Neuronal stem cell (in vitro differentiated cells): ENCODE results near the gene ABHD15.

Experiments used
- DNase-seq: peaks from one replicate; pipeline ENCODE4 v3.0.0-alpha.2; 2013; ENCODE audit warnings: low spot score
- H2AFZ ChIP-seq: one replicate; pipeline ENCODE4 v1.6.1; 2013; ENCODE audit warnings: mild to moderate bottlenecking, low read length, inconsistent platforms
- H2AK5ac ChIP-seq: 2 replicates; pipeline ENCODE4 v1.6.1; 2013; ENCODE audit warnings: low read depth, mild to moderate bottlenecking, inconsistent platforms, low read length, moderate library complexity, mixed read lengths
- H2BK120ac ChIP-seq: 2 replicates; pipeline ENCODE4 v1.6.1; 2013; ENCODE audit warnings: low read depth, mild to moderate bottlenecking, inconsistent platforms, low read length, moderate library complexity, mixed read lengths
- H2BK12ac ChIP-seq: one replicate; pipeline ENCODE4 v1.6.1; 2013; ENCODE audit warnings: low read length, inconsistent platforms
- H2BK15ac ChIP-seq: 2 replicates; pipeline ENCODE4 v1.6.1; 2013; ENCODE audit warnings: mild to moderate bottlenecking, low read length, inconsistent platforms, mixed read lengths
- H2BK5ac ChIP-seq: one replicate; pipeline ENCODE4 v1.6.1; 2013; ENCODE audit warnings: inconsistent platforms, mild to moderate bottlenecking, low read length, moderate library complexity
- H3K14ac ChIP-seq: one replicate; pipeline ENCODE4 v1.6.1; 2013; ENCODE audit warnings: low read length, inconsistent platforms
- H3K18ac ChIP-seq: 2 replicates; pipeline ENCODE4 v1.6.1; 2013; ENCODE audit warnings: low read length, inconsistent platforms
- H3K23ac ChIP-seq: 2 replicates; pipeline ENCODE4 v1.6.1; 2013; ENCODE audit warnings: low read depth, mild to moderate bottlenecking, mixed read lengths, low read length, inconsistent platforms; ENCODE audit not compliant: poor library complexity
- H3K27ac ChIP-seq: replicated peaks from 3 replicates; pipeline ENCODE4 v1.5.1; 2013; ENCODE audit warnings: low read length, inconsistent platforms
- H3K27me3 ChIP-seq, 3 experiments: 2 replicates each; pipeline ENCODE4 v1.6.1; 2013; ENCODE audit warnings: low read length in 3 of 3, mild to moderate bottlenecking in 2 of 3, inconsistent platforms in 1 of 3, low read depth in 1 of 3, mixed read lengths in 1 of 3, moderate library complexity in 1 of 3; ENCODE audit not compliant: control insufficient read depth in 3 of 3, insufficient read depth in 3 of 3
- H3K36me3 ChIP-seq, 2 donors: replicated peaks in 1 of 2; 2 replicates each; pipeline ENCODE4 v1.6.1; 2013; ENCODE audit warnings: low read length in 2 of 2; ENCODE audit not compliant: control insufficient read depth in 2 of 2, insufficient read depth in 2 of 2
- H3K4ac ChIP-seq: 2 replicates; pipeline ENCODE4 v1.6.1; 2013; ENCODE audit warnings: inconsistent platforms, mild to moderate bottlenecking, low read length, moderate library complexity
- H3K4me1 ChIP-seq, 2 donors: 1 replicate in 1 of 2; 2 replicates in 1 of 2; pipeline ENCODE4 v1.6.1; 2013; ENCODE audit warnings: low read length in 2 of 2, low read depth in 1 of 2; ENCODE audit not compliant: control insufficient read depth in 2 of 2, insufficient read depth in 1 of 2
- H3K4me2 ChIP-seq: one replicate; pipeline ENCODE4 v1.6.1; 2013; ENCODE audit warnings: mild to moderate bottlenecking, low read length, inconsistent platforms; ENCODE audit not compliant: insufficient read depth, poor library complexity, severe bottlenecking
- H3K4me3 ChIP-seq, 2 donors: 2 replicates each; pipeline ENCODE4 v1.5.1; 2013; ENCODE audit warnings: low read length in 2 of 2, mild to moderate bottlenecking in 2 of 2, inconsistent platforms in 1 of 2, moderate library complexity in 1 of 2
- H3K79me1 ChIP-seq: one replicate; pipeline ENCODE4 v1.6.1; 2013; ENCODE audit warnings: low read depth, mild to moderate bottlenecking, inconsistent platforms, low read length, moderate library complexity
- H3K9ac ChIP-seq: one replicate; pipeline ENCODE4 v1.6.1; 2013; ENCODE audit warnings: mild to moderate bottlenecking, low read depth, low read length, inconsistent platforms; ENCODE audit not compliant: poor library complexity
- H3K9me3 ChIP-seq, 2 donors: replicated peaks in 1 of 2; 2 replicates each; pipeline versions ENCODE3 to v1.6.1; 2013; ENCODE audit warnings: low read length in 2 of 2, mild to moderate bottlenecking in 2 of 2, inconsistent platforms in 1 of 2, low read depth in 1 of 2, mixed read lengths in 1 of 2, moderate library complexity in 1 of 2; ENCODE audit not compliant: control insufficient read depth in 2 of 2, insufficient read depth in 1 of 2
- H4K8ac ChIP-seq: one replicate; pipeline ENCODE4 v1.6.1; 2013; ENCODE audit warnings: low read depth, mild to moderate bottlenecking, inconsistent platforms, low read length, moderate library complexity
- H4K91ac ChIP-seq: one replicate; pipeline ENCODE4 v1.6.1; 2013; ENCODE audit warnings: low read length, low read depth, mild to moderate bottlenecking, inconsistent platforms; ENCODE audit not compliant: poor library complexity
- WGBS, 2 donors: extraction: QIAGEN DNeasy Blood & Tissue Kit; methylation state at CpG; one replicate each; pipeline ENCODE4 v1.1.7; 2013; ENCODE audit warnings: missing lambda C conversion rate in 2 of 2, mixed read lengths in 1 of 2; ENCODE audit not compliant: insufficient read length in 2 of 2, insufficient replicate concordance in 1 of 2; ENCODE audit errors: extremely low coverage in 2 of 2; 5-methylcytosine and 5-hydroxymethylcytosine counted together

Gene ABHD15

GRCh38 chr17:29594519-29595090 lies 27.8 kb upstream of the ABHD15 start:
- Histone ChIP-seq H3K18ac (peak overlapping the region; percentile 57), H2AFZ (no peak overlapping the region), H3K36me3 (no peaks in the 10 kb centered on the region), H3K4me3 (peak overlapping the region in 1 of 2 donors; percentile 66), H3K27me3 (no peaks in the 10 kb centered on the region), H4K8ac (no peak overlapping the region), H2BK120ac (no peak overlapping the region), H3K79me1 (peaks cover 8% of the 10 kb centered on the region), H3K23ac (peak overlapping the region; percentile 5), H2BK15ac (peak overlapping the region; percentile 41), H3K9me3 (no peaks in the 10 kb centered on the region), H3K4me2 (peak overlapping the region; percentile 97), H4K91ac (no peak overlapping the region), H2BK5ac (no peak overlapping the region), H3K4ac (no peak overlapping the region), H2AK5ac (peak overlapping the region; percentile 31), H3K27ac (no peak overlapping the region), H3K4me1 (peaks cover 54% of the 10 kb centered on the region in 2 donors), H3K9ac (no peak overlapping the region), H2BK12ac (no peak overlapping the region), H3K14ac (no peak overlapping the region)
- WGBS, 2 donors, result no CpG with 5 or more reads among the region's 11 CpGs
- DNase-seq, result no peak

GRCh38 chr17:29593591-29594518 lies 27.0 kb upstream of the ABHD15 start:
- Histone ChIP-seq H3K4me3 (peak overlapping the region; percentile 66 to 89), H3K4me1 (peaks cover 53 to 54% of the 10 kb centered on the region in 2 donors), H3K27me3 (no peaks in the 10 kb centered on the region), H3K79me1 (peaks cover 10% of the 10 kb centered on the region), H3K9me3 (no peaks in the 10 kb centered on the region), H3K9ac (peak overlapping the region; percentile 87), H3K36me3 (no peaks in the 10 kb centered on the region), H3K14ac (no peak overlapping the region), H2BK5ac (no peak overlapping the region), H2AK5ac (peak overlapping the region; percentile 83), H3K23ac (peak overlapping the region; percentile 90), H4K8ac (no peak overlapping the region), H3K4ac (no peak overlapping the region), H2AFZ (peak overlapping the region; percentile 93), H3K18ac (peak overlapping the region; percentile 78), H4K91ac (no peak overlapping the region), H2BK120ac (peak overlapping the region; percentile 36), H3K4me2 (peak overlapping the region; percentile 97), H3K27ac (no peak overlapping the region), H2BK15ac (peak overlapping the region; percentile 41), H2BK12ac (no peak overlapping the region)
- no CpG with 5 or more reads among the region's 64 CpGs for WGBS, 2 donors
- no peak for DNase-seq

- Histone ChIP-seq H3K4me2 (peak within 1 kb of the TSS; percentile 97), H2BK12ac (no peak within 1 kb of the TSS), H4K91ac (no peak within 1 kb of the TSS), H3K4me3 (peak within 1 kb of the TSS; percentile 66 to 89), H3K27ac (peak within 1 kb of the TSS; percentile 0), H3K14ac (no peak within 1 kb of the TSS), H2AFZ (peak within 1 kb of the TSS; percentile 93), H2BK15ac (peak within 1 kb of the TSS; percentile 65), H2BK5ac (no peak within 1 kb of the TSS), H3K4me1 (peaks cover 53 to 54% of the 10 kb centered on the region in 2 donors), H3K9me3 (no peaks in the 10 kb centered on the region), H2AK5ac (peak within 1 kb of the TSS; percentile 83), H4K8ac (no peak within 1 kb of the TSS), H3K18ac (peak within 1 kb of the TSS; percentile 78), H3K36me3 (no peaks in the 10 kb centered on the region), H3K4ac (no peak within 1 kb of the TSS), H3K79me1 (peaks cover 16% of the 10 kb centered on the region), H3K23ac (peak within 1 kb of the TSS; percentile 90), H2BK120ac (peak within 1 kb of the TSS; percentile 57), H3K9ac (peak within 1 kb of the TSS; percentile 87), H3K27me3 (no peaks in the 10 kb centered on the region)
- DNase-seq, result no peak
- no CpG with 5 or more reads among the region's 96 CpGs for whole genome bisulfite sequencing, 2 donors
Observed at GRCh38 chr17:29592850-29593551, 26.2 kb upstream of the ABHD15 start, which contains the start of gene ANKRD13B. TSS of gene ANKRD13B (plus strand) at chr17:29593132. CDS start at chr17:29593622, 490 bp downstream.
